ENCODE data around the gene ZDHHC6. TPM values are rescaled to one million over a fixed set of nuclear protein-coding genes. Genes with fewer than 3 reads are reported as not detected.

The ZDHHC6 gene
- polyA plus RNA-seq, 1 experiment, result 37.5 TPM

DNA sequence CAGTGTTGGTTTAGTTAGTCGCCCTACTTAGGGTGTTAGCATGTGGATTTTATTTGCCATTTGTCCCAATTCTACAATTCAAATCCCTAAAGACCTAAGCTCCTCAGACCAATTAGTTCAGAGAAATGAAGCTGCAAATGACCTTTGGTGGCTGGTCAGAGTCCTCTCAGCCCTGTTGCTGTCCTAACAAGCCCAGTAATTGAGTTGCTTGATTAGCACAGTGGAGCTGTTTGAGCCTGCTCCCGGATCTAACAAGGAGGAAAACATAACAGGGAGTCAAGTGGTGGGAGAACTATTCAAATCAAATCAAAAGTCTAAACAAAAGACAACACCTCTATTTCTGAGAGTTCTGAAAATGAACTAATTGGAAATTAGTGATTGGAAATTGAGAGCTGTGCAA lies 22.1 kb downstream of the ZDHHC6 start:
- CTCF ChIA-PET, result interaction anchor here (2.6 kb wide), 1 partner anchor 11 kb away, joined by 21 read pairs; no protein-coding TSS in a partner anchor
- H3K9me3 ChIP-seq (ENCODE audit: control insufficient read depth, insufficient read depth, low read length), result no peaks in the 10 kb centered on the region
- TF ChIP-seq, protein P1, sequence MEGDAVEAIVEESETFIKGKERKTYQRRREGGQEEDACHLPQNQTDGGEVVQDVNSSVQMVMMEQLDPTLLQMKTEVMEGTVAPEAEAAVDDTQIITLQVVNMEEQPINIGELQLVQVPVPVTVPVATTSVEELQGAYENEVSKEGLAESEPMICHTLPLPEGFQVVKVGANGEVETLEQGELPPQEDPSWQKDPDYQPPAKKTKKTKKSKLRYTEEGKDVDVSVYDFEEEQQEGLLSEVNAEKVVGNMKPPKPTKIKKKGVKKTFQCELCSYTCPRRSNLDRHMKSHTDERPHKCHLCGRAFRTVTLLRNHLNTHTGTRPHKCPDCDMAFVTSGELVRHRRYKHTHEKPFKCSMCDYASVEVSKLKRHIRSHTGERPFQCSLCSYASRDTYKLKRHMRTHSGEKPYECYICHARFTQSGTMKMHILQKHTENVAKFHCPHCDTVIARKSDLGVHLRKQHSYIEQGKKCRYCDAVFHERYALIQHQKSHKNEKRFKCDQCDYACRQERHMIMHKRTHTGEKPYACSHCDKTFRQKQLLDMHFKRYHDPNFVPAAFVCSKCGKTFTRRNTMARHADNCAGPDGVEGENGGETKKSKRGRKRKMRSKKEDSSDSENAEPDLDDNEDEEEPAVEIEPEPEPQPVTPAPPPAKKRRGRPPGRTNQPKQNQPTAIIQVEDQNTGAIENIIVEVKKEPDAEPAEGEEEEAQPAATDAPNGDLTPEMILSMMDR (IDR thresholded peaks at IDR 0.05; ENCODE audit: low read depth, low read length), result no peak
- H3K27ac ChIP-seq (ENCODE audit: low read depth, low read length), result no peak overlapping the region
- POLR2A ChIA-PET, result no interaction called here
- no peaks in the 10 kb centered on the region for H3K27me3 ChIP-seq (ENCODE audit: control insufficient read depth, insufficient read depth, low read length)
- DNase-seq (ENCODE audit: low read depth, low spot score), result no peak
- H3K4me3 ChIP-seq (ENCODE audit: low read depth, low read length), result no peak overlapping the region

DNA sequence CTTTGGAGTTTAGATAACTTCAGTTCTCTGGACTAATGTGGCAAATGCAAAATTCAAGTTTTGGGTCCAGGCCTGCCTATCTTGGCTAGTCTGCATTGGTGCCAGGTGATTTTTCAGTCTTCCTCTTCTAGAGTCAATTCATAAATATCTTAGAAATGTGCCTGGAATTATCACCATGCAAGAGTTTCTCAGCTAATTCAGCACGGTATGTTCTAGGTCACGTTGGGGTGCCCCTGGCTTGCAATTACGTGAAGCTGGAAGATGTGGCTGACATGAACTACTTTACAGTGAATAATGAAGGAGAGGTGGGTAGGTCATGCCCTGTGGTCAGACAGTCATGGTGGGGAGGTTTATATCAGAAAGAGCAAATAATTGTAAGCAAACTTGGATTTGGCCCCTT lies 25.0 kb downstream of the ZDHHC6 start:
- ChIA-PET POLR2A (no interaction called here), CTCF (interaction anchor here (0.9 kb wide), 1 partner anchor 13 kb away, joined by 3 read pairs; no protein-coding TSS in a partner anchor)
- DNase-seq (ENCODE audit: low read depth, low spot score), result no peak
- Histone ChIP-seq H3K27ac (ENCODE audit: low read depth, low read length) (no peak overlapping the region), H3K9me3 (ENCODE audit: control insufficient read depth, insufficient read depth, low read length) (no peaks in the 10 kb centered on the region), H3K4me3 (ENCODE audit: low read depth, low read length) (no peak overlapping the region), H3K27me3 (ENCODE audit: control insufficient read depth, insufficient read depth, low read length) (no peaks in the 10 kb centered on the region)
- TF ChIP-seq, protein P1 (IDR thresholded peaks at IDR 0.05; ENCODE audit: low read depth, low read length), result no peak

DNA sequence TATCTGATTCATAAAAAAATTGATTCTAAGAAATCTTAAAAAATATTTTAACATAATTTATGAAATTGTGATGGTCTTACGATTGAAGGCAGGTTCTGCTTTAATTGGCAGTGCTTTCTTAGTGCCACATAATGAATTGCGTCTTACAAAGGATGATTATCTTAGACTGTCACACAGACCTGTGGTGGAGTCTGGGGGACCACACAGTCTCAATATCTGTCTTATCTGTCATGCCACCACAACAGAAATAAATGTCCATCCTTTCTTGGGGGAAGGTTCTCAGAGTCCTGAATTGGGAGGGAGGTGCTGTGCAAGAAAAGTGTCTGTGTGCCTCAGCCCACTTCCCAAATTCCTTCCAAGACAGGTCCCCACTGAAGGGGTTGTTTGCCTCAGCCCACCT lies 34.0 kb downstream of the ZDHHC6 start:
- Histone ChIP-seq H3K9me3 (ENCODE audit: control insufficient read depth, insufficient read depth, low read length) (no peaks in the 10 kb centered on the region), H3K4me3 (ENCODE audit: low read depth, low read length) (no peak overlapping the region), H3K27ac (ENCODE audit: low read depth, low read length) (no peak overlapping the region), H3K27me3 (ENCODE audit: control insufficient read depth, insufficient read depth, low read length) (peaks cover 2% of the 10 kb centered on the region)
- TF ChIP-seq, protein P1 (IDR thresholded peaks at IDR 0.05; ENCODE audit: low read depth, low read length), result no peak
- POLR2A ChIA-PET, result no interaction called here
- DNase-seq (ENCODE audit: low read depth, low spot score), result no peak
- CTCF ChIA-PET, result no interaction called here

DNA sequence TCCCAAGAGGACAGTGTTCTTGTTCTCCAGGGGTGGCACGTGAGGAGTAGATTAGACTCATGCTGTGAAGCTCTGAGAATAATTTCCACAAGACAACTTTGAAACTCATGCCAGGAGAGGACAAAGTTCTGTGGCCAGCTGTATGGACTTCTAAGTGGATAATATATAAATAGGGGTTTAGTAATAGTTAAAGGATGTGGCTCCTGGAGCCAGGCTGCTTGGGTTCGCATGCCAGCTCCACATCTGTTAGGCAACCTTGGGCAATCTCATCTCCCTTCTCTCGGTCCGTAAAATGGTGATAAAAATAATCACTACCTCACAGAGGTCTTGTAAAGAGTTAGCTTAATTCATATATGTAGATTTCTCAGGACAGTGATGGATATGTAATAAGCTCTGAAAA lies 37.0 kb downstream of the ZDHHC6 start:
- TF ChIP-seq, protein P1 (IDR thresholded peaks at IDR 0.05; ENCODE audit: low read depth, low read length), result no peak
- peaks cover 2% of the 10 kb centered on the region for H3K27me3 ChIP-seq (ENCODE audit: control insufficient read depth, insufficient read depth, low read length)
- no peak overlapping the region for H3K4me3 ChIP-seq (ENCODE audit: low read depth, low read length)
- CTCF ChIA-PET, result no interaction called here
- POLR2A ChIA-PET, result no interaction called here
- no peaks in the 10 kb centered on the region for H3K9me3 ChIP-seq (ENCODE audit: control insufficient read depth, insufficient read depth, low read length)
- H3K27ac ChIP-seq (ENCODE audit: low read depth, low read length), result no peak overlapping the region
- DNase-seq (ENCODE audit: low read depth, low spot score), result no peak

DNA sequence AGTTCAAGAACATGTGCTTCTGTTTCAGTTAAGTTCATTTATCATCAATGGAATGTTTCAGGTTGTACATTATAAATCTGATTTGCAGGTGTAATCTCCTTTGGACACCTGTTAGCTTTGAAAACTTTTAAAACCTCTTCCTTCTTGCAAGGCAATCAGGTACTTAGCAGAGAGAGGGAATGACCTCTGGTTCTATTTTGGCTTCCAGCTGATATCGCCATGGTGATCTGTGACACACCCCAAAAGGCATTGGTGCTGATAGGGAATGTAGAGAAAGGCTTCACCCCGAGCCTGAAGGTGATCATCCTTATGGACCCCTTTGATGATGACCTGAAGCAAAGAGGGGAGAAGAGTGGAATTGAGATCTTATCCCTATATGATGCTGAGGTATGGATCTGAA lies 37.4 kb downstream of the ZDHHC6 start:
- ChIA-PET POLR2A (no interaction called here), CTCF (no interaction called here)
- Histone ChIP-seq H3K9me3 (ENCODE audit: control insufficient read depth, insufficient read depth, low read length) (no peaks in the 10 kb centered on the region), H3K27me3 (ENCODE audit: control insufficient read depth, insufficient read depth, low read length) (peaks cover 2% of the 10 kb centered on the region), H3K27ac (ENCODE audit: low read depth, low read length) (no peak overlapping the region), H3K4me3 (ENCODE audit: low read depth, low read length) (no peak overlapping the region)
- no peak for DNase-seq (ENCODE audit: low read depth, low spot score)
- TF ChIP-seq, protein P1 (IDR thresholded peaks at IDR 0.05; ENCODE audit: low read depth, low read length), result no peak

Measured in AG04450 (cell line).